HepG2 (cell line): ENCODE measurements around the gene KRT84. TPM values are rescaled to one million over a fixed set of nuclear protein-coding genes. Genes with fewer than 3 reads are reported as not detected.

Source experiments
- ATAC-seq: fragments of 200-7000 bp; cut with Tn5 transposase; 3 replicates; pipeline ENCODE4 v1.9.1; 2020; ENCODE audit warnings: mild to moderate bottlenecking, moderate library complexity
- BruUV-seq: library from RNA; stranded (reverse); fragments of 400-500 nt; replicated peaks from 2 replicates; lab custom pipeline; 2021; lab: Mats Ljungman, UMichigan
- CTCF ChIA-PET: fragments of 300-600 bp; formaldehyde crosslinking; extraction: SDS; loops from one replicate; lab custom pipeline; 2021; ENCODE audit warnings: low total read pairs, inconsistent platforms, low intra/inter-chr PET ratio; lab: Yijun Ruan, JAX
- POLR2A ChIA-PET: fragments of 350-600 bp; sonication (Branson Sonifier 250); formaldehyde crosslinking; loops from one replicate; lab custom pipeline; 2020; ENCODE audit warnings: antibody characterized with exemption, inconsistent platforms; lab: Yijun Ruan, JAX
- DNase-seq: peaks from one replicate; pipeline ENCODE4 v3.0.0-alpha.2; 2015; ENCODE audit warnings: low spot score
- FAIRE-seq: peaks from 3 replicates; lab custom pipeline; 2011; peaks lifted over from hg19 to GRCh38; lab: Jason Lieb, UNC
- H2AFZ ChIP-seq: one replicate; pipeline ENCODE4 v1.6.1; 2011; ENCODE audit warnings: low read length, inconsistent platforms
- H3K27ac ChIP-seq: fragments of 300-600 bp; 3 replicates; pipeline ENCODE4 v1.8.0; 2011; ENCODE audit warnings: mixed run types, mild to moderate bottlenecking, mixed read lengths, low read length, inconsistent platforms; ENCODE audit not compliant: insufficient read depth; ENCODE audit errors: extremely low read length
- H3K27me3 ChIP-seq, 2 experiments: fragments of 200-600 bp in 1 of 2; 2 replicates in 1 of 2; 3 replicates in 1 of 2; pipeline versions ENCODE4 v1.6.0 to v1.8.0; 2011; ENCODE audit warnings: low read length in 2 of 2, mild to moderate bottlenecking in 2 of 2, moderate library complexity in 2 of 2, inconsistent platforms in 1 of 2; ENCODE audit not compliant: insufficient read depth in 2 of 2, control insufficient read depth in 1 of 2
- H3K36me3 ChIP-seq, 2 experiments: fragments of 200-600 bp in 1 of 2; replicated peaks in 1 of 2; 2 replicates in 1 of 2; 3 replicates in 1 of 2; pipeline versions ENCODE4 v1.5.1 to v1.8.0; 2011; ENCODE audit warnings: low read length in 2 of 2, inconsistent platforms in 1 of 2; ENCODE audit not compliant: insufficient read depth in 2 of 2, control insufficient read depth in 1 of 2
- H3K4me1 ChIP-seq: 2 replicates; pipeline ENCODE4 v1.5.1; 2012; ENCODE audit warnings: low read length, inconsistent platforms; ENCODE audit not compliant: insufficient read depth
- H3K4me2 ChIP-seq: 2 replicates; pipeline ENCODE4 v1.6.0; 2011; ENCODE audit warnings: low read depth, low read length, inconsistent platforms
- H3K4me3 ChIP-seq, 3 experiments: fragments of 200-600 bp in 1 of 3; sonication (generic), shearing (Covaris generic) in 1 of 3; replicated peaks in 1 of 3; 2 replicates each; pipeline ENCODE4 v1.5.1; 2011 to 2016; ENCODE audit warnings: low read length in 3 of 3, inconsistent platforms in 2 of 3, low read depth in 2 of 3, mild to moderate bottlenecking in 2 of 3, control low read depth in 1 of 3, mixed read lengths in 1 of 3; ENCODE audit not compliant: insufficient read depth in 1 of 3
- H3K79me2 ChIP-seq: one replicate; pipeline ENCODE4 v1.6.1; 2011; ENCODE audit warnings: low read length, inconsistent platforms; ENCODE audit not compliant: insufficient read depth
- H3K9ac ChIP-seq: 2 replicates; pipeline ENCODE4 v1.6.0; 2011; ENCODE audit warnings: mild to moderate bottlenecking, low read depth, low read length, inconsistent platforms; ENCODE audit not compliant: insufficient read depth
- H3K9me3 ChIP-seq: 2 replicates; pipeline ENCODE4 v1.5.1; 2012; ENCODE audit warnings: mild to moderate bottlenecking, low read length
- H4K20me1 ChIP-seq: 2 replicates; pipeline ENCODE4 v1.6.0; 2011; ENCODE audit warnings: inconsistent platforms, mild to moderate bottlenecking, low read length, moderate library complexity; ENCODE audit not compliant: insufficient read depth
- AGO1 ChIP-seq: fragments of 200-400 bp; formaldehyde crosslinking; IDR thresholded peaks from 2 replicates; pipeline ENCODE4 v1.6.1; 2017; ENCODE audit warnings: mild to moderate bottlenecking, low read depth, low read length, moderate library complexity; ENCODE audit not compliant: poor library complexity, severe bottlenecking
- ATAD3A ChIP-seq: sonication (generic); formaldehyde crosslinking; IDR thresholded peaks from 2 replicates; pipeline ENCODE4 v1.4.0; 2020; ENCODE audit warnings: missing genetic modification reagents
- BRCA1 ChIP-seq: sonication (generic); formaldehyde crosslinking; IDR thresholded peaks from 2 replicates; pipeline ENCODE4 v1.4.0; 2020; ENCODE audit warnings: missing genetic modification reagents
- CSRNP1 ChIP-seq: sonication (generic); formaldehyde crosslinking; IDR thresholded peaks from 2 replicates; pipeline ENCODE4 v1.8.1; 2023; ENCODE audit warnings: mild to moderate bottlenecking, missing genetic modification reagents
- HNRNPK ChIP-seq: fragments of 200-400 bp; formaldehyde crosslinking; IDR thresholded peaks from 2 replicates; pipeline ENCODE4 v1.6.1; 2018; ENCODE audit warnings: low read length, low read depth, moderate library complexity, mild to moderate bottlenecking; ENCODE audit not compliant: poor library complexity, severe bottlenecking
- IKZF5 ChIP-seq: IDR thresholded peaks from 2 replicates; pipeline ENCODE4 v1.6.1; 2018; ENCODE audit warnings: missing genetic modification reagents, mild to moderate bottlenecking, missing compliant biosample characterization
- JUN ChIP-seq: sonication (generic); formaldehyde crosslinking; IDR thresholded peaks from 2 replicates; pipeline ENCODE4 v1.4.0; 2020; ENCODE audit warnings: mild to moderate bottlenecking, missing genetic modification reagents
- PAWR ChIP-seq: sonication (generic); formaldehyde crosslinking; IDR thresholded peaks from 2 replicates; pipeline ENCODE4 v1.4.0; 2020; ENCODE audit warnings: missing genetic modification reagents, mild to moderate bottlenecking, borderline replicate concordance
- RNF219 ChIP-seq: sonication (generic); formaldehyde crosslinking; IDR thresholded peaks from 2 replicates; pipeline ENCODE4 v1.5.0; 2020; ENCODE audit warnings: mild to moderate bottlenecking, missing genetic modification reagents
- SP140L ChIP-seq: sonication (generic); formaldehyde crosslinking; IDR thresholded peaks from 2 replicates; pipeline ENCODE4 v1.4.0; 2020; ENCODE audit warnings: missing genetic modification reagents, borderline replicate concordance
- ZNF496 ChIP-seq: sonication (generic); formaldehyde crosslinking; IDR thresholded peaks from 2 replicates; pipeline ENCODE4 v1.8.1; 2023; ENCODE audit warnings: mild to moderate bottlenecking, moderate library complexity, missing genetic modification reagents; ENCODE audit not compliant: insufficient replicate concordance
- ZNF615 ChIP-seq: sonication (generic); formaldehyde crosslinking; IDR thresholded peaks from 2 replicates; pipeline ENCODE4 v1.5.0; 2020; ENCODE audit warnings: mild to moderate bottlenecking, missing genetic modification reagents, borderline replicate concordance
- ZNF710 ChIP-seq: sonication (generic); formaldehyde crosslinking; IDR thresholded peaks from 2 replicates; pipeline ENCODE4 v1.5.0; 2020; ENCODE audit warnings: mild to moderate bottlenecking, missing genetic modification reagents, borderline replicate concordance
- ZNF841 ChIP-seq: sonication (generic); formaldehyde crosslinking; IDR thresholded peaks from 2 replicates; pipeline ENCODE4 v1.8.1; 2023; ENCODE audit warnings: missing genetic modification reagents, borderline replicate concordance
- WGBS: methylation state at CpG from one replicate; pipeline ENCODE4 v1.1.6; 2017; ENCODE audit warnings: low lambda C conversion rate; 5-methylcytosine and 5-hydroxymethylcytosine counted together
- in situ Hi-C: cut with HindIII; loops from 2 replicates; pipeline ENCODE4 v1.10.0; 2017; ENCODE audit warnings: low pct_unique_long_range_greater_than_20kb; ENCODE audit not compliant: extremely low pct_ligation_motif_present
- intact Hi-C: fragments of 100-400 bp; cut with micrococcal nuclease; formaldehyde crosslinking; loops from one replicate; pipeline ENCODE4 v1.10.0; 2022; ENCODE audit not compliant: unreplicated experiment
- polyA plus RNA-seq, 8 experiments: library from polyadenylated mRNA; depleted of rRNA in 3 of 8; stranded (reverse) in 7 of 8; unstranded in 1 of 8; fragments of >200 nt; fragmentation: Illumina TruSeq in 4 of 8; extraction: Trizol in 4 of 8; gene quantifications; 2 replicates each; pipeline versions ENCODE4 v1.2.1 to v1.2.3, GENCODE V29; 2011 to 2016; ENCODE audit warnings: low read depth in 4 of 8, missing spikeins in 1 of 8, mixed read lengths in 1 of 8; ENCODE audit not compliant: insufficient read depth in 1 of 8
- total RNA-seq, 5 experiments: library from RNA; depleted of rRNA; stranded (reverse); fragments of >200 nt; fragmentation: Illumina TruSeq; extraction: Trizol; gene quantifications; 2 replicates each; pipeline ENCODE4 v1.2.3, GENCODE V29; 2016; ENCODE audit warnings: low read depth in 1 of 5

KRT84 gene
- total and polyA plus RNA-seq, 2 of the 13 experiments (the other 11 are each of a cell fraction or from before 2014, with no cell fraction given): not detected

GRCh38 chr12:52347551-52348510 lies 37.6 kb downstream of the KRT84 start:
- Histone ChIP-seq H4K20me1 (no peaks in the 10 kb centered on the region), H3K36me3 (no peaks in the 10 kb centered on the region), H3K9me3 (no peaks in the 10 kb centered on the region), H3K4me2 (no peak overlapping the region), H2AFZ (no peak overlapping the region), H3K4me3 (no peak overlapping the region), H3K79me2 (no peaks in the 10 kb centered on the region), H3K27ac (no peak overlapping the region), H3K27me3 (peaks cover 0 to 32% of the 10 kb centered on the region in 2 experiments), H3K9ac (no peak overlapping the region), H3K4me1 (peaks cover 10% of the 10 kb centered on the region)
- POLR2A ChIA-PET: no interaction called here
- TF ChIP-seq ATAD3A (CRISPR knock-in tag) (no peak), RNF219 (CRISPR knock-in tag) (no peak), HNRNPK (no peak), BRCA1 (CRISPR knock-in tag) (no peak), CSRNP1 (CRISPR knock-in tag) (no peak), ZNF710 (CRISPR knock-in tag) (no peak), SP140L (CRISPR knock-in tag) (no peak), ZNF841 (no peak), AGO1 (no peak), IKZF5 (CRISPR knock-in tag) (no peak), JUN (CRISPR knock-in tag) (no peak), ZNF496 (CRISPR knock-in tag) (no peak), ZNF615 (no peak), PAWR (CRISPR knock-in tag) (no peak)
- ATAC-seq: no peak
- intact Hi-C loops: no loop called here
- no peak for FAIRE-seq
- BruUV-seq: no TSS peak
- DNase-seq: no peak
- CTCF ChIA-PET: no interaction called here
- WGBS: 40% methylated on average over 9 of the region's 16 CpGs
- in situ Hi-C loops: no loop called here
